ENCODE measurements around the gene SNCB. TPM values are rescaled to one million over a fixed set of nuclear protein-coding genes. Genes with fewer than 3 reads are reported as not detected.
A peak's percentile ranks its signal among the peaks of the same experiment; 100 is the strongest.

Gene SNCB
- total RNA-seq, 2 donors from 2014 or later: not detected

DNA sequence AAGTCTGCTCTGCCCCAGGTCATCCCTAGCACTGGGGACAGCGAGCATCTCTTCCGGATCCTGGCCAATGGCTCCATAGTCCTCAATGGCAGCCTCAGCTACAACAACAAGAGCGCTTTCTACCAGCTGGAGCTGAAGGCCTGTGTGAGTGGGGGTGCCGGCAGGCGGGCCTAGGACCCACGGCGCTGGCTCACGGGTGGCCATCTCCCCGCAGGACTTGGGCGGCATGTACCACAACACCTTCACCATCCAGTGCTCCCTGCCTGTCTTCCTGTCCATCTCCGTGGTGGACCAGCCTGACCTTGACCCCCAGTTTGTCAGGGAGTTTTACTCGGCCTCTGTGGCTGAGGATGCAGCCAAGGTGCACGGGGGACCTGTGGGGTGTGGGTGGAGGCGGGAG is 55.3 kb downstream of the SNCB start:
- no peaks in the 10 kb centered on the region for H3K4me1 ChIP-seq
- no peaks in the 10 kb centered on the region for H3K9me3 ChIP-seq
- 51 to 70% methylated on average over 3 to 14 of the region's 14 CpGs for WGBS, 2 donors
- no peaks in the 10 kb centered on the region for H3K36me3 ChIP-seq (replicated peaks in 1 of 2; ENCODE audit: insufficient read depth in 1 of 2, low read depth in 2 of 2)
- H3K27me3 ChIP-seq: no peaks in the 10 kb centered on the region
- DNase-seq (no peak), ATAC-seq (no peak)
- no peak overlapping the region for H3K27ac ChIP-seq
- intact Hi-C loops (cut with DNase I): loop anchor here (10.0 kb wide), 1 partner anchor 840 kb away; no protein-coding TSS in a partner anchor
- H3K4me3 ChIP-seq: no peak overlapping the region
- TF ChIP-seq, protein P1, sequence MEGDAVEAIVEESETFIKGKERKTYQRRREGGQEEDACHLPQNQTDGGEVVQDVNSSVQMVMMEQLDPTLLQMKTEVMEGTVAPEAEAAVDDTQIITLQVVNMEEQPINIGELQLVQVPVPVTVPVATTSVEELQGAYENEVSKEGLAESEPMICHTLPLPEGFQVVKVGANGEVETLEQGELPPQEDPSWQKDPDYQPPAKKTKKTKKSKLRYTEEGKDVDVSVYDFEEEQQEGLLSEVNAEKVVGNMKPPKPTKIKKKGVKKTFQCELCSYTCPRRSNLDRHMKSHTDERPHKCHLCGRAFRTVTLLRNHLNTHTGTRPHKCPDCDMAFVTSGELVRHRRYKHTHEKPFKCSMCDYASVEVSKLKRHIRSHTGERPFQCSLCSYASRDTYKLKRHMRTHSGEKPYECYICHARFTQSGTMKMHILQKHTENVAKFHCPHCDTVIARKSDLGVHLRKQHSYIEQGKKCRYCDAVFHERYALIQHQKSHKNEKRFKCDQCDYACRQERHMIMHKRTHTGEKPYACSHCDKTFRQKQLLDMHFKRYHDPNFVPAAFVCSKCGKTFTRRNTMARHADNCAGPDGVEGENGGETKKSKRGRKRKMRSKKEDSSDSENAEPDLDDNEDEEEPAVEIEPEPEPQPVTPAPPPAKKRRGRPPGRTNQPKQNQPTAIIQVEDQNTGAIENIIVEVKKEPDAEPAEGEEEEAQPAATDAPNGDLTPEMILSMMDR (IDR thresholded peaks at IDR 0.05): no peak
- TF ChIP-seq POLR2A (IDR thresholded peaks at IDR 0.05): no peak

- H3K36me3 ChIP-seq (replicated peaks in 1 of 2; ENCODE audit: insufficient read depth in 1 of 2, low read depth in 2 of 2): no peaks in the 10 kb centered on the region
- no peak overlapping the region for H3K27ac ChIP-seq
- intact Hi-C loops (cut with DNase I): loop anchor here (10.0 kb wide), 1 partner anchor 839 kb away; no protein-coding TSS in a partner anchor
- no peaks in the 10 kb centered on the region for H3K27me3 ChIP-seq
- 29 to 31% methylated on average over 8 to 10 of the region's 10 CpGs for WGBS, 2 donors
- DNase-seq: no peak
- TF ChIP-seq, protein P1 (IDR thresholded peaks at IDR 0.05): no peak
- no peak for TF ChIP-seq POLR2A (IDR thresholded peaks at IDR 0.05)
- no peaks in the 10 kb centered on the region for H3K9me3 ChIP-seq
- H3K4me3 ChIP-seq: no peak overlapping the region
- ATAC-seq: no peak
- no peaks in the 10 kb centered on the region for H3K4me1 ChIP-seq
Observed at GRCh38 chr5:176574297-176574591, 56.1 kb downstream of the SNCB start.

DNA sequence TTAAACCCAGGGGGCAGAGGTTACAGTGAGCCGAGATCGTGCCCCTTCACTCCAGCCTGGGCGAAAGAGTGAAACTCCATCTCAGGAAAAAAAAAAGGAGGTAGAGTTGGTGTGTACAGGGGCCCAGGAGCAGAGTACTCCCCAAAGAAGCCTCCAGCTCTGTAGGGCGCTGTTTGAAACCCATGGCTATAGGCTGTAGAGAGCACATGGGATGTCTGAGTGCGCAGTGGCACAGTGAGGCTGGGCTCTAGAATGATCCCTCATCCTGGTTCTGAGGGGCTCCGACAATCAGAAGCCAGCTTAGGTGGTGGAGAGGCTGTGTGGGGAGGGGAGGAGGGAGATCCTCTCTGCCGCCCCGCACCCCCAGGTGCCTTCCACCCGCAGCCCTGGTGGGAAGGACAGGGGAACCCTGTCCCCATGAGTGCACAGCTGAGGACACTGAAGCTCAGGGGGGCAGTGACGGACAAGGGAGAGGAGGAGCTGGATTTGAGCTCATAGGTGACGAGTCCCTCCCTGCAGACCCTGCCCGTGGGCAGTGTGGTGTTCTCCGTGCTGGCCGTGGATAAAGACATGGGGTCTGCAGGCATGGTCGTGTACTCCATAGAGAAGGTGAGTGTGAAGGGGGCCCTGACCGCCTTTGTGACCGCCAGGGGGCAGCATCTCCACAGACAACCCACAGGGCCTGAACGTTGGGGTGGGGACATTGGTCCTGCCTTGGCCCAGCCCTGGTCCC is 56.6 kb downstream of the SNCB start:
- peak; percentile 67 for ATAC-seq
- intact Hi-C loops (cut with DNase I): loop anchor here (10.0 kb wide), 1 partner anchor 839 kb away; no protein-coding TSS in a partner anchor
- WGBS, 2 donors: 27 to 69% methylated on average over 5 to 18 of the region's 18 CpGs

More for the DNA sequence above, 56.6 kb downstream of the SNCB start:
- no peaks in the 10 kb centered on the region for H3K27me3 ChIP-seq
- TF ChIP-seq, protein P1 (IDR thresholded peaks at IDR 0.05): peak; percentile 53 to 77 (median 67)
- TF ChIP-seq POLR2A (IDR thresholded peaks at IDR 0.05): no peak
- no peaks in the 10 kb centered on the region for H3K4me1 ChIP-seq
- H3K9me3 ChIP-seq: no peaks in the 10 kb centered on the region
- peak; percentile 54 to 79 (median 66) for DNase-seq
- H3K27ac ChIP-seq: no peak overlapping the region
- H3K4me3 ChIP-seq: no peak overlapping the region
- no peaks in the 10 kb centered on the region for H3K36me3 ChIP-seq (replicated peaks in 1 of 2; ENCODE audit: insufficient read depth in 1 of 2, low read depth in 2 of 2)

Small RNAs within 50 kb of the gene (microRNA-seq; reads per million reads assigned to microRNA genes)
- gene MIR4281 (ENCODE audit: borderline number of aligned reads in 2 of 2, borderline replicate concordance in 2 of 2): 0 reads per million in 2 donors

Small RNAs within 50 kb of the gene (small RNA-seq; reads per million reads assigned to genes)
- not detected for gene MIR4281

Other genes starting within 250 kb of the SNCB start
- 10 to 100 TPM; 19.2 to 32.0 TPM for gene NOP16, start 241.9 kb downstream of the SNCB start, total RNA-seq
- gene HIGD2A, start 241.8 kb downstream of the SNCB start, total RNA-seq: 10 to 100 TPM; 20.1 to 44.1 TPM
- gene CLTB, start 214.0 kb downstream of the SNCB start, total RNA-seq: 10 to 100 TPM; 39.6 to 57.3 TPM
- 10 to 100 TPM; 15.8 to 44.2 TPM for gene FAF2, start 182.1 kb downstream of the SNCB start, total RNA-seq
- gene RNF44, start 93.1 kb downstream of the SNCB start, total RNA-seq: 10 to 100 TPM; 10.9 to 38.6 TPM
- 1 to 10 TPM in 1 of 2 donors, not detected in 1; 1.3 TPM for gene CDHR2, start 81.2 kb downstream of the SNCB start, total RNA-seq
- 1 to 10 TPM in 1 of 2 donors, under 1 TPM in 1; 0.26 to 1.3 TPM for gene GPRIN1, start 20.4 kb downstream of the SNCB start, total RNA-seq
- gene EIF4E1B, start 141 bp upstream of the SNCB start, total RNA-seq: 10 to 100 TPM in 1 of 2 donors, under 1 TPM in 1; 0.26 to 11.5 TPM
- 10 to 100 TPM; 24.1 to 37.6 TPM for gene TSPAN17, start 16.9 kb upstream of the SNCB start, total RNA-seq
- gene UNC5A, start 180.0 kb upstream of the SNCB start, total RNA-seq: under 1 TPM; 0.52 to 0.66 TPM